GM18519 (cell line): ENCODE measurements around the gene ARAF.
"Not testable (repeated sequence)": the region's sequence is repeated elsewhere in the genome, so short reads cannot be mapped to it uniquely, and the experiment has no call there.

Experiments used
- ATAC-seq: cut with Tn5 transposase; IDR thresholded peaks from one replicate; pipeline ENCODE4 v1.9.1; 2021; ENCODE audit warnings: mild to moderate bottlenecking, moderate library complexity; ENCODE audit not compliant: unreplicated experiment, low FRiP score

Gene ARAF

GRCh38 chrX:47584714-47585113, 23.7 kb downstream of the ARAF start:
- no peak for ATAC-seq

- ATAC-seq = no peak
Observed at GRCh38 chrX:47585273-47585672, 24.3 kb downstream of the ARAF start.

- no peak for ATAC-seq
Observed at GRCh38 chrX:47586043-47586787, 25.2 kb downstream of the ARAF start.

- no peak for ATAC-seq
Observed at GRCh38 chrX:47587091-47587891, 26.3 kb downstream of the ARAF start.

GRCh38 chrX:47587906-47588735, 27.1 kb downstream of the ARAF start:
- ATAC-seq = no peak

GRCh38 chrX:47590984-47591383, 30.0 kb downstream of the ARAF start:
- ATAC-seq = no peak

GRCh38 chrX:47593522-47593921, 32.5 kb downstream of the ARAF start:
- ATAC-seq = no peak

GRCh38 chrX:47595716-47596251, 34.8 kb downstream of the ARAF start:
- ATAC-seq = no peak

- no peak for ATAC-seq
Observed at GRCh38 chrX:47596256-47596655, 35.3 kb downstream of the ARAF start.

GRCh38 chrX:47597222-47597621, 36.2 kb downstream of the ARAF start:
- ATAC-seq = no peak

- ATAC-seq = not testable (repeated sequence)
Observed at GRCh38 chrX:47603125-47603524, 42.1 kb downstream of the ARAF start.

GRCh38 chrX:47605024-47605423, 44.0 kb downstream of the ARAF start:
- no peak for ATAC-seq

GRCh38 chrX:47607091-47607490, 46.1 kb downstream of the ARAF start:
- no peak for ATAC-seq

GRCh38 chrX:47608130-47608810, 47.3 kb downstream of the ARAF start:
- ATAC-seq = no peak

GRCh38 chrX:47610511-47610910, 49.5 kb downstream of the ARAF start:
- ATAC-seq = no peak

- no peak for ATAC-seq
Observed at GRCh38 chrX:47611489-47611888, 50.5 kb downstream of the ARAF start.

- ATAC-seq = no peak
Observed at GRCh38 chrX:47611926-47612325, 50.9 kb downstream of the ARAF start.

GRCh38 chrX:47612418-47612817, 51.4 kb downstream of the ARAF start:
- no peak for ATAC-seq

- no peak for ATAC-seq
Observed at GRCh38 chrX:47613082-47613481, 52.1 kb downstream of the ARAF start.

- ATAC-seq = no peak
Observed at GRCh38 chrX:47614618-47615017, 53.6 kb downstream of the ARAF start.
